ENCODE results near the gene GAS2L2. TPM values are rescaled to one million over a fixed set of nuclear protein-coding genes. Genes with fewer than 3 reads are reported as not detected.

Gene GAS2L2
- total RNA-seq, 1 donor from 2014 or later, result under 0.01 TPM

- DNase-seq (ENCODE audit: low read depth in 2 of 2), result no peak
Observed at GRCh38 chr17:35773679-35774425, 20.8 kb upstream of the GAS2L2 start.

- no peak for DNase-seq (ENCODE audit: low read depth in 2 of 2)
Observed at GRCh38 chr17:35773129-35773528, 20.1 kb upstream of the GAS2L2 start.

DNA sequence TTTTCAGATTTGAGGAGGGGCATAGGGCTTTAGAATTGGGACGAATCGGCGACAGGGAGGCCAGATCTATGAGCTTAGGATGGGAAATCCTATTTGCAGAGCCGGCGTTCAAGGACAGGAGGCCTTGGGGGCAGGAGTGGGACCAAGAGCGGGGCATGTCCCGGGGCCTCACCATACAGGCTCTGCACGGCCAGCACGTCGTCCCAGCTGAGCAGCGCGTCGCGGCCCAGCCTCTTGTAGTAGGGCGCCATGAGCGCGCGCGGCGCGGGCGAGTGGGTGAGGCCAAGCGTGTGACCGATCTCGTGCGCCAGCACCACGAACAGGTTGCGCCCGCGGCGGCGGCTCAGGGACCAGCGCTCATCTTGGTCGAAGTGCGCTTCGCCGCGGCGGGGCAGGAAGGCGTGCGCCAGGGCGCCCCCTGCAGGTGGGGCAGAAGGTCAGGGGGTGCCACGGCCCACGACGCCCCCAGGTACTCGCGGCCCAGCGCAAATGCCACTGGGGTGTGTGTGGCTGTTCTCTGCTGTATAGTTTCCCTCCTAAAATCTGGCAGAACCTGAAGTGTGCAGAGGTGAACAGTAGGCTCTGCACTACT is 17.0 kb upstream of the GAS2L2 start:
- DNase-seq (ENCODE audit: low read depth in 2 of 2), result no peak

- DNase-seq (ENCODE audit: low read depth in 2 of 2), result no peak
Observed at GRCh38 chr17:35768797-35769196, 15.8 kb upstream of the GAS2L2 start.

- DNase-seq (ENCODE audit: low read depth in 2 of 2), result peak; percentile 54 to 64
Observed at GRCh38 chr17:35766903-35767510, 14.0 kb upstream of the GAS2L2 start.

DNA sequence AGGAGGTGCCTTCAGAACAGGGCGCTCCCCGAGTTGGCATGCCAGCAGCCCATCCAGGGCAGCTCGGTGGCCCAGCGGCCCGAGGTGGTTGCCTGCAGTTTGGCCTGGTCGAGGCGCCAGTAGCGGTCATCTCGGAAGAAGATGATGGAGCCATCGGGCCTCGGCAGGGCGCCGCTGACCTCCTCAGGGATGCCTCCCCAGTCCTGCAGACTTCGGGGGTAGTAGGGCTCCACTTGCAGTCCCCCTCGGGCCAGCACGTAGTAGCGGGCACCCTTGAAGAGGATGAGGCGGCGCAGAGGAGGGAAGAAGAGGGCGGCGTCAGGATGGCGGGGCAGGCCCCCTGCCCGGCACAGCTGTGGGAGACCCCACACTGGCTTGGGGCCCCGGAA is 13.4 kb upstream of the GAS2L2 start:
- no peak for DNase-seq (ENCODE audit: low read depth in 2 of 2)

DNA sequence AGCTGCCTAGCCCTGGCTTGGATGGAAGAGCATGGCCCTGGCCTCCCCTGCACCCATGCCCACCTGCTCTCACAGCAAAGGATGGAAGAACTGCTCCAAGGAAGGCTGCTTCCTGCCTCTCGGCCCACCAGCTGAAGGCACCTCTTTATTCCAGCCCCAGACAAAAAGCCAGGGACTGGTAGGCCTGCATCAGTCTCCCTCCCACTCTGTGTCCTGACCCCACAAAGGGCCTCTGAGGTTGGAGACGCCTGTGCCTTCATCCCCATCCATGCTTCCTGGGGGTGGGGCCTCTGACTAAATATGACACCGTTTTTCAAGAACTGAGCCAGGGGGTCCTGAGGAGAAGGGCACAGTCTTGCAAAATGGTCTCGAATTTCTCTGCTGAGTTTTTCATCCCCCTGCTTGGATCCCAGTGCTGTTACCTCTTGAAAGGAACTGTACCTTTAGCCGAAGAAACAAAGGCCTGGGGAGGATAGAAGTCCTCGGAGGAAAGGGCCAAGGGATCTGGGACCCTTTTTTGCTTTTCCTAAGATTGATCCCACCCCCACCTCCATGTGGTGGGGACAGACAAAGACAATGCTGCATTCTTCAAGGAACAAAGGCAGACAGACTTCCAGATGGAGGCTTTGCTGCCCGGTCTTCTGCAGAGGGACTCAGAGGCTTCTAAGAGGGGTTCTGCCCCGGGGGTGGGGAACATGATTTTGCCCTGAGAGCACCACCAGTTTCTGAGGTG is 12.9 kb upstream of the GAS2L2 start:
- no peak for DNase-seq (ENCODE audit: low read depth in 2 of 2)

DNA sequence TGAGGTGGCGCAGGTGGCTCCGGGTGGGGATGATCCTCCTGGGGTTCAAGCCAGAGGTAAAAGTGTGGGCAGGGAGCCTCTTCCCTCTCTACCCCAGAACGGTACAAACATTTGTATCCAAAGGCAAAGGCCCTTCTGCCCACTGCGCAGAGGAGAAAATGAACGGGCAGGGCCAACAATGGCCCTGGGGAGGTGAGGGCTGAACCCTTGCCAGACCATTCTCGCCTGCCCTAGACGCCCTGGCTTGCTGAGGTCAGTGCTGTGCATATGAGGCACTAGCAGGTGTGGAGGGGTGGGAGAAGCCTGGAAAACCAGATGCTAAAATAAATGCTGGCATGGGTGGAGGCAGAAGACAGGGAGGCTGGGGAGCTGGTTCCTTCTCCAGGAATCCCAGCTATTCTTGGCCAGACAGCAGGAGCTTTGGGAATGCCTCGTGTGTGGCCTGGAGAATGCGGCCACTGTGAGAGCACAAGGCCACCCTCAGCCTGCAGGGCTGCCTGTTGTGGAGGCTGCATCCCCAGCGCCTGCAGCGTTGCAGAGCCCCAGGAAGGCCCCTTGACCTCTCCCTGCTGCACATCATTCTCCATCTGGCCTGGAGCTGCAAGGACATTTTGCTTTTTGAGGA is 12.2 kb upstream of the GAS2L2 start:
- DNase-seq (ENCODE audit: low read depth in 2 of 2), result no peak

- peak; percentile 88 to 92 for DNase-seq (ENCODE audit: low read depth in 2 of 2)
Observed at GRCh38 chr17:35764123-35764991, 11.3 kb upstream of the GAS2L2 start.

DNA sequence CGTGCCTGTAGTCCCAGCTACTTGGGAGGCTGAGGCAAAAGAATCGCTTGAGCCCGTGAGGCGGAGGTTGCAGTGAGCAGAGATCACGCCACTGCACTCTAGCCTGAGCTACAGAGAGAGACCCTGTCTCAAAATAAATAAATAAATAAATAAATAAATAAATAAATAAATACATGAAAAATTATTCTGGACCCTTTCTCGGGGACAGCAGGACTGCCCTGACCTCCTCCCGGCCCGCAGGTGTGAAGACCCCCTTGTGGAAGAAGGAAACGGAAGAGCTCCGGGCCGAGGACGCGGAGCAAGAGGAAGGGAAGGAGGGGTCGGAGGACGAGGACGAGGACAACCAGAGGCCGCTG is 10.7 kb upstream of the GAS2L2 start:
- DNase-seq (ENCODE audit: low read depth in 2 of 2), result no peak

DNA sequence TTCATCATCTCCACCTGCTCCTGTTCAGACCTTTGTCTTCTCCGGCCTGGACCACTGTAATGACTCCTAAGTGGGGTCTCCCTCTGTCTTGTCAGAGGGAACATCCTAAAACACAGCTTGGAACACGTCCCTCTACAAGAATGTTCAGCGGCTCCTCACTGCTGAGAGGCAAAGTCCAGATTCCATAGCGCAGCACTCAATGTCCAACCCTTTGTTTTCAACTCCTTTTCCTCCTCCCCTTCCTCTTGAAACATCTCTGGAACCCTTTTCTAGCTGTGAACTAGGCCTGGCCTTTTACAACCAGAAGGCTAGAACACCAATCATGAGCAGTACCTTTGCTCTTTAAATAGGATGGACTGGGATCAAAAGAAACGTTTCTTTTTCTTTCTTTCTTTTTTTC is 8.6 kb upstream of the GAS2L2 start:
- no peak for DNase-seq (ENCODE audit: low read depth in 2 of 2)

DNA sequence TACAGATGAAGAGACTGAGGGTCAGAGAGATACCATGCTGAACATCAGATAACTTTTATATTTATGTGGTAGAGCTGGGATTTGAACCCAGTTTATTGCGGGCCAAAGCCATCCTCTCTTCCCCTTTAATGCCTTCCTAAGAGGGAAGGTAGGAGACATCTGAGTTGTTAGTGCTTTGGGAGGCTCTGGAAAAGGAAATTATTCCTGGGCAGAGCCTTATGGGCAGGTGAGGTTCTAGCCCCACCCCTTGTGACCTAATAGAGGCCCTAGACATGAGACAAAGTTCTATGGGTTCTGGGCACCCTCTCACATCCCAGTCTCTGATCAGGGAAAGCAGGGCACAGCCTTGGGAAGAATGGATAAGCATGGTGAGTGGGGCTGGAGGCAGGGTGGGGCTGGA is 7.5 kb upstream of the GAS2L2 start, which contains the start of gene C17orf50:
C17orf50 (plus strand) TSS at position 301 of the 400 bp plus-strand sequence; CDS start at position 356, 55 bp downstream.
- no peak for DNase-seq (ENCODE audit: low read depth in 2 of 2)

GRCh38 chr17:35757243-35757642 is 4.2 kb upstream of the GAS2L2 start:
- DNase-seq (ENCODE audit: low read depth in 2 of 2), result no peak

DNA sequence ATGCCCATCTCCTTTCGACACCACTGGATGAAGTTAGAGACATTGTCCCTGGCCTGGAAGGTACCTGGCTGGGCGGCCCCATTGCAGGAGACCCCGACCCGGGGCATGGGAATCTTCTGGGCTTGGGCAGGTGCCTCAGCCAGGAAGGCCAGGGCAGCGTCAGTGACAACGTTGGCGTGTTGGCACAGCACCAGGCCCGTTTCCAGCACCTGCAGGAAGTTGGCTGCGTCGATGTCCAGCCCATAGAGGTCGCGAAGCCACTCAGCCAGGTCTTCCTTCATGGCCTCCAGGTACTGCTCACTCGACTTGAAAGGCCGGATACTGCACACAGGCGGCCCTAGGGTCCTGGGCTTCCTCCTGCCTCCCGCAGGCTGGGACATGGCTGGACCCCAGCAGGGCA is 568 bp downstream of the GAS2L2 start:
- peak in 1 of 2 donors; percentile 41 for DNase-seq (ENCODE audit: low read depth in 2 of 2)

DNA sequence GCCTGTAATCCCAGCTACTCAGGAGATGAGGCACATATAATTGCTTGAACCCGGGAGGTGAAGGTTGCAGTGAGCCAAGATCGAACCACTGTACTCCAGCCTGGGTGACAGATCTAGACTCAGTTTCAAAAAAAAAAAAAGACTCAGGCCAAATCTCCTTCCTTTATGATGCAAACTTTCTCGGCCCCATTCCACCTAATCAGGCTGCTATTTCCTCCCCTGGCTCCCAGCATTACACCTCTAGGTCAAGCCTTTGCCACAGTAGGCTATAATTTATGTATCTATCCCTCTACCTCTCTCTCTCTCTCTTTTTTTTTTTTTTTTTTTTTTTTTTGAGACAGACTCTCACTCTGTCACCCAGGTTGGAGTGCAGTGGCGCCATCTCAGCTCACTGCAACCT is 1.5 kb downstream of the GAS2L2 start:
- DNase-seq (ENCODE audit: low read depth in 2 of 2), result peak in 1 of 2 donors; percentile 38

DNA sequence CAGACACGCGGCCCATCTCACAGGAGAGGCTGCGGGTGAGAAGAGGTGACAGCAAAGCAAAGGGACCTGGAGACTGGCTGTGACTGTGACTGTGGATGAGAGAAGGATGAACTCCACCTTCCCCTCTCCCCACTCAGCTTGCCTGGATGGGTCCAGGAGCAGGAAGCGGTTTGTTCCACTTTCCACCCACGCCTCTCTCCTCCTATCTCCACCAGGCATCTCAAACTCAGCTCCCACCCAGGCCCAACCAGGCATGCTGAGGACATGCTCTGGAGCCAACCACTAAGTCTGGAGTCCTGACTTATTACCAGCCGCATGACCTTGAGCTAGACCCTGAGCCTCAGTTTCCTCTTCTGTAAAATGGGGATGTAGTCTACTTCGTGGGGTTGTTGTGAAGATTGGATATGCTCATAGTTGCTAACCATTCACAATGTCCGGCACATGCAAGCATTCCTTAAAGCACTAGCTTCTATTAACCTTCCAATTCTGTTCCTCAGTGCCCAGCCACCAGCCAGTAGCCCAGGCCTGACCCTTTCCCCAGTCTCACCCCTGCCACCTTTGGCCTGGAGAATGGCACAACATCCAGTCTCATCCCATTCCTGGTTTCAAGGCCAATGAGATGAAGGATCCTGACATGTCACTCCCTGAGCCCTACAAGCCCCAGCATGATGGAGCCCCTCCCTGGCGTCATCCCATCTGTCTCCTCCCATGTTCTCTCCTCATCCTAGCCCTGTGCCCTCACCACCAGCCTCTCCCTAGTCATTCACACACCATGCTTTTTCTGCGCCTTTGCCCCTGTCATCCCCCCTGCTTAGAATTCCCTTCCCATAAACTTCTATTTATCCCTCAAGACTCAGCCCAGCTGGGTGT is 2.3 kb downstream of the GAS2L2 start:
- no peak for DNase-seq (ENCODE audit: low read depth in 2 of 2)

DNA sequence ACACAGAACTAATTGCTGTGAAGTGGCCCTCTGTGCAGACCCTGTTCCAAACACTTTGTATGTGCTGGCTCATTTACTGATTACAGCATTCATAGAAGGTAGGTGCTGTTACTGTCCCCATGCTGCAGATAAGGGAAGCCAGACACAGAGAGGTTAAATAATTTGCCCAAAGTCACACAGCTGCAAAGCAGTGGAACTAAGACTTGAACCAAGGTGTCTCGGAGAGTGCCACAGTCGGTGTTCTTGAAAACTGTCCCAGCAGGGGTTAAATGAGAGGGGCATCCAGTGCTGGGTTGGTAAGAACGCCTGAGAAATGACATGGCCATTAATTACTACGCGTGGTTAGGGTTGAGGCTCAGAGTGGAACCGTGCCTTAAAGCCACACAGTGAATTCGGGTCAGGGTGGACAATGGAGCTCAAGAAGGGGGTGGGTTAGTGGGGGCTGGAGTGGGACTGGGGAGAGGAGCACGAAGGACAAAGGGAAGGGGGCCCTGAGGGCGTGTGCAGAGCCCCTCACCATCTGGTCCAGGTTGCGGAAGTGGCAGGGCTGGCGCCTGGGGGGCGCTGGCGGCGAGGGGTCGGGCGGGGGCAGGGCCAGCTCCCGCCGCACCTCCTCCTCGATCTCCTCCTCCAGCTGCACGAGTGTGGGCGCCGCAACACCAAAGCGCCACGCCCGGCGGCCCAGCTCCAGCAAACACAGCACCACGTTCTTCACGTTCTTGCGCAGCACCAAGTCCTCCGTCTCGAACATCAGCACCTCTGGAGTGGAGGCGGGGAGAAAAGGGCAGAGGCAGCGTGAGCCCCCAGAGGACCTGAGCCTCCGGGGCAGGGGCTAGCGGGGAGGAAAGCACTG is 3.3 kb downstream of the GAS2L2 start:
- DNase-seq (ENCODE audit: low read depth in 2 of 2), result no peak

DNA sequence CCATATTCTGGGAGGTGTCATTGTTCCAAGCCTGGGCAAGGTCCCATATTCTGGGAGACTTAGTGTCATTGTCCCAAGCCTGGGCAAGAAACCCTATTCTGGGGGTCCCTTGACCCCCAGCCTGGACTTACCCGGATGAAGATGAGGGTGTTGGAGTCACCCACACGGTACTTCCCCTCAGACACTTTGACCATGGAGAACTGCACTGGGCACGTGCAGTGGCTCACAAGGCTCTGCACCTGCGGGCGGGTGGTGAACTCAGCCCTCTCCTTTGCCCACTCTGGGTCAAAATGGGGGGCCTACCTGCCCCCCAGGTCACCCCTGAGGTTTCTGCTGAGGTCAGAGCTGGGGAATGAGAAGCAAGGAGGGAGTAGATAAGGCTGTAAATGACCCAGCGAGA is 4.1 kb downstream of the GAS2L2 start:
- no peak for DNase-seq (ENCODE audit: low read depth in 2 of 2)

GRCh38 chr17:35748341-35748841 is 4.6 kb downstream of the GAS2L2 start:
- peak in 1 of 2 donors; percentile 26 for DNase-seq (ENCODE audit: low read depth in 2 of 2)
